Effector memory CD8-positive, alpha-beta T cell (primary cell): ENCODE data around the gene MUC5AC.

Experiments
- ATAC-seq: fragments of 150-1000 bp; cut with Tn5 transposase; replicated peaks from 2 replicates; pipeline ENCODE4 v1.10.0; 2021; ENCODE audit warnings: mild to moderate bottlenecking, moderate library complexity
- DNase-seq, 3 experiments: peaks; one replicate each; pipeline ENCODE4 v3.0.0; 2021
- H3K27ac Mint-ChIP-seq, 2 donors: one replicate each; pipeline ENCODE4 v1.8.0; 2022; ENCODE audit warnings: mild to moderate bottlenecking in 2 of 2, mixed read lengths in 2 of 2, moderate library complexity in 2 of 2
- H3K27me3 Mint-ChIP-seq, 2 donors: one replicate each; pipeline ENCODE4 v1.8.0; 2022; ENCODE audit warnings: mixed read lengths in 2 of 2
- H3K36me3 Mint-ChIP-seq: one replicate; pipeline ENCODE4 v1.8.0; 2022; ENCODE audit warnings: mild to moderate bottlenecking, moderate library complexity, mixed read lengths; ENCODE audit not compliant: insufficient read depth
- H3K4me1 Mint-ChIP-seq, 2 donors: one replicate each; pipeline ENCODE4 v1.8.0; 2022; ENCODE audit warnings: low read depth in 2 of 2, mixed read lengths in 2 of 2
- H3K4me3 Mint-ChIP-seq, 2 donors: one replicate each; pipeline ENCODE4 v1.8.0; 2022; ENCODE audit warnings: mild to moderate bottlenecking in 2 of 2, mixed read lengths in 2 of 2, moderate library complexity in 2 of 2
- H3K9me3 Mint-ChIP-seq, 2 donors: one replicate each; pipeline ENCODE4 v1.8.0; 2022; ENCODE audit warnings: mixed read lengths in 2 of 2

MUC5AC gene

DNA sequence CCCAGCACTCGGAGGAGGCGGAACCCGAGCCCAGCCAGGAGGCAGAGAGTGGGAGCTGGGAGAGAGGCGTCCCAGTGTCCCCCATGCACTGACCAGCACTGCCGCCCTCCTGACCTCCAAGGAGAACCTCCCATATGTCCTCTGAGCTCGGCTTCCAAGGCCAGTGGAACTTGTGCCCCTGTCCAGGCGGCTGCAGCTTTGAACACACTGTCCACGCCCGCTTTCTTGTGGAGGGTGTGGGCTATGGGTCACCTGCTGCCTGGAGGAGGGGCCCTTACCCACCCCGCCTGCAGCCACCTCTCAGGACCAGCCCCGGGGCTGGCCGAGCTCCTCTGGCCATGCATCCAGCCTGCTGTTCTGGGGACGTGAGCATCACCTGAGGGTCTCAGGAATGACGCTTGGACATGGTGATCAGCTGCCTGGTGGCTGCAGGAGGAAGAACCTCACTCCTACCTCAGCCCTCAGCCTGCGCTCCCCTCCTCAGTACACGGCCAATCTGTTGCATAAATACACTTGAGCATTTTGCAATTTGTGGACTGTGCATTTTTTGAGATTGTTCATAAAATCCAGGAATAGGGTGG, 42.9 kb downstream of the MUC5AC start:
- Mint-ChIP-seq H3K36me3 (no peaks in the 10 kb centered on the region), H3K4me3 (no peak overlapping the region), H3K9me3 (no peaks in the 10 kb centered on the region), H3K4me1 (no peaks in the 10 kb centered on the region), H3K27ac (no peak overlapping the region), H3K27me3 (peaks cover 0 to 4% of the 10 kb centered on the region in 2 donors)
- ATAC-seq (no peak), DNase-seq (no peak)

DNA sequence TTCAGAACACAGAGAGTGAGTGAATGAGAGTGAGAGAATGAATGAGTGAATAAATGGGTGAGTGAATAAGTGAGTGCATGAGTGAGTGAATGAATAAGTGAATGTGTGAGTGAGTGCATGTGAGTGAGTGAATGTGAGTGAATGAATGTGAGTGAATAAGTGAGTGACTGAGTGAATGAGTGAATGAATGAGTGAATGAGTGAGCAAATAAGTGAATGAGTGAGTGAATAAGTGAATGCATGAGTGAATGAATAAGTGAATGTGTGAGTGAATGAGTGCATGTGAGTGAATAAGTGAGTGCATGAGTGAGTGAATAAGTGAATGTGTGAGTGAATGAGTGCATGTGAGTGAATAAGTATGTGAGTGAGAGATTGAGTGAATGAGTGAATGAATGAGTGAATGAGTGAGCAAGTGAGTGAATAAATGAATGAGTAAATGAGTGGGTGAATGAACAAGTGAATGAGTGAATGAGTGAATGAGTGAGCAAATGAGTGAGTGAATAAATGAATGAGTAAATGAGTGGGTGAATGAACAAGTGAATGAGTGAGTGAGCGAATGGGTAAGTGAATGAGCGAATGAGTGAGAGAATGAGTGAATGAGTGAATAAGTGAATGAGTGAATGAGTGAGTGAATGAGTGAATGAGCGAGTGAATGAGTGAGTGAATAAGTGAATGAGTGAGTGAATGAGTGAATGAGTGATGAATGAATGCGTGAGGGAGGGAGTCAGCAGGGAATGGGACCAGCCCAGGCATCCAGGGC, 43.8 kb downstream of the MUC5AC start:
- H3K27ac Mint-ChIP-seq, result no peak overlapping the region
- no peaks in the 10 kb centered on the region for H3K9me3 Mint-ChIP-seq
- H3K4me3 Mint-ChIP-seq, result no peak overlapping the region
- ATAC-seq, result no peak
- DNase-seq, result no peak
- peaks cover 0 to 9% of the 10 kb centered on the region in 2 donors for H3K27me3 Mint-ChIP-seq
- no peaks in the 10 kb centered on the region for H3K4me1 Mint-ChIP-seq
- no peaks in the 10 kb centered on the region for H3K36me3 Mint-ChIP-seq

DNA sequence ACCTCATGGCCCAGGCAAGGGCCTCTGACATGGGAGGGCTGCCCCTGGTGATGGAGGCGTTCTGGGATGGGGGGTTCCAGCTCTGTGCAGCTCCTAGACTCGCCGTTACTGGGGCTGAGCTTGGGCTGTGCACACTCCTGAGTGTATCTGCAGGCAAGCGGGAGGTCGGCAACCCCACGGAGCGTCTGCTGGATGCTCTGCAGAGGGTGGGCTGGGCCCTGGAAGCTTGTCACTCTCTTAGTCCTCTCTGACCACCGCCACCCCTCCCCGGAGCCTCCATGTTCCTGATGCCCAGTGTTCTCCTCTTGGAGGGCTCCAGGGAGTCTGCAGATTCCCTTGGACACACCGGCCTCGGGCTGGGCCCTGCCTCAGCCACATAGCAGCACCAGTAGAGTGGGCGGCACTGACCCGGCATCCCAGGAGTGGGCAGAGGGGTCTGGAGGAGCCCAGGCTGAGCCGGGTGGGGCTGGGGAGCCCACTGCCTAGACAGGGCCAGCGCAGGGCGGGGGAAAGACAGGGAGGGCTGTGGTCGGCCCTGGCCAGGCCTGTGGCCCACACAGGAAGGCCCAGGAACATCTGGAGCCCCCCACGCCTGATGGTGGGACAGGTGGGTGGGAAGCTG, 44.5 kb downstream of the MUC5AC start:
- Mint-ChIP-seq H3K9me3 (no peaks in the 10 kb centered on the region), H3K4me1 (no peaks in the 10 kb centered on the region), H3K4me3 (no peak overlapping the region), H3K36me3 (no peaks in the 10 kb centered on the region), H3K27me3 (peaks cover 0 to 9% of the 10 kb centered on the region in 2 donors), H3K27ac (no peak overlapping the region)
- ATAC-seq (no peak), DNase-seq (no peak)

DNA sequence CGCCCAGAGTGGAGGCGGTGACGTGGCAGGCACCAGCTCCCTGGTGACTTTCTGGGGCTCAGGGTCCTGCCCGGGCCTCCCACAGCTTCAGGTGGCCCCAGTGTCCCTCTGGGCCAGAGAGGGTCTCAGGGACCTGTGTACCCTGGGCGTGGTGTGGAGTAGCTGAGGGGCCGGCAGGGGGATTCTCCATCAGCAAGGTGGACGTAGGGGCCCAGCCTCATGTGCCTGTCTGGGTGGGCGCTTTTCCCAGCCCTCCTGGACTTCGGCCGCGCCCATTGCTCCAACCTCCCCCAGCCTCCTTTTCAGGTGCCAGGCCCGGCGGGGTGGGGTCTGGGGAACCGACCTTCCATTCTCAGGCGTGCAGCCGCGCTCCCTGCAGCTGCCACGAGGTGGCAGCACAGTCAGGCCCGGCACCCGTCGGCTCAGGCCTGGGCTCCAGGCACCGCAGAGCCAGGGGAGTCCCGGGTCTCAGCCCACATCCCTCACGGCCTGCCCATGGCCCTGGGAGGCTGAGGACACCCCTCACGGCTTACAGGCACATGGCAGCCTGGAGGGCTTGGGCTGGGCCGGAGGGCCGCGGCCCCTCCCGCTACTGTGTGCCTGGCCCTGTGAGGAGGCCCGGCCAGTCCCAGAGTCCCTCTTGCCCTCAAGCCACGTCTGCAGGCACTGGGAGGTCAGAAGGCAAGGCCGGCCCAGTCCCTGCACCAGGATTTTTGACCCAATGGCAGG, 45.2 kb downstream of the MUC5AC start:
- DNase-seq, result peak; percentile 46 to 61 (median 59)
- Mint-ChIP-seq H3K36me3 (no peaks in the 10 kb centered on the region), H3K27ac (no peak overlapping the region), H3K4me3 (no peak overlapping the region), H3K4me1 (no peaks in the 10 kb centered on the region), H3K27me3 (peaks cover 0 to 9% of the 10 kb centered on the region in 2 donors), H3K9me3 (no peaks in the 10 kb centered on the region)
- ATAC-seq, result peak; percentile 83

DNA sequence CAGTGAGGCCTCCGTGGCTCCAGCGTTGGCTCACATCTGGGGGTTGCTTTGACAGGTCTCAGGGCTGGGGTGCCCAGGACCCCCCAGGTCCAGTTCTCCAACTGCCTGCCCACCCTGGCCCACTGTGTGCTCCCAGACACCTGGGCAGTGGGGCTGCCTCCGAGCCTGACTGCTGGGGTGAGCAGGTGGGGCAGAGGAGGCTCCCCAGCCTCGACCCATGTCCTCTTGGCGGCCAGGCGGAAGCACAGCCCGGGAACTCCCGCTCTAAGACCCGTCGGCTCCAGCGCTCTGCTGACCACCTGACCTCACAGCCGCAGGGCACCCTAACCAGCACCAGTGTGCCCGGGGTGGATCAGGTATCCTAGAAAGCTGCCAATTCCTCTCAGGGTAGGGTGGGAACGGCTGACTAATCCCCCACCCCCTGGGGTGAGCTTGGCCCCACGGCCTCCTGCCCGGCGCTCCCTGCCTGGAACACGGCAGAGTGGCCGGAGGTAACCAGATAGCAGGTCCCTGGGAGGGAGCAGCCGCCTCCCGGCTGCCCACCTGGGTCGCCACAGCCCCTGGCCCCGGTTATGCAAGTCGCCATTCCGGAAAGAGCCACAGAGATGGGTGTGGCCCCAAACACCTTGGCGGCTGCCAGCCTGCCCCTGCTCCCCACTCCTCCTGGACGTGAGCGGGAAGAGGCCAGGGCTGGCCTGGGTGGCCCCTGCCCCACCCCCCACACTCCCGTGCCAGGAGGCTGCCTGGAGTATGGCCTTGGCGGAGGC, 45.9 kb downstream of the MUC5AC start:
- H3K4me3 Mint-ChIP-seq, result no peak overlapping the region
- no peaks in the 10 kb centered on the region for H3K36me3 Mint-ChIP-seq
- peaks cover 0 to 9% of the 10 kb centered on the region in 2 donors for H3K27me3 Mint-ChIP-seq
- DNase-seq (no peak), ATAC-seq (no peak)
- H3K9me3 Mint-ChIP-seq, result no peaks in the 10 kb centered on the region
- H3K27ac Mint-ChIP-seq, result no peak overlapping the region
- no peaks in the 10 kb centered on the region for H3K4me1 Mint-ChIP-seq

DNA sequence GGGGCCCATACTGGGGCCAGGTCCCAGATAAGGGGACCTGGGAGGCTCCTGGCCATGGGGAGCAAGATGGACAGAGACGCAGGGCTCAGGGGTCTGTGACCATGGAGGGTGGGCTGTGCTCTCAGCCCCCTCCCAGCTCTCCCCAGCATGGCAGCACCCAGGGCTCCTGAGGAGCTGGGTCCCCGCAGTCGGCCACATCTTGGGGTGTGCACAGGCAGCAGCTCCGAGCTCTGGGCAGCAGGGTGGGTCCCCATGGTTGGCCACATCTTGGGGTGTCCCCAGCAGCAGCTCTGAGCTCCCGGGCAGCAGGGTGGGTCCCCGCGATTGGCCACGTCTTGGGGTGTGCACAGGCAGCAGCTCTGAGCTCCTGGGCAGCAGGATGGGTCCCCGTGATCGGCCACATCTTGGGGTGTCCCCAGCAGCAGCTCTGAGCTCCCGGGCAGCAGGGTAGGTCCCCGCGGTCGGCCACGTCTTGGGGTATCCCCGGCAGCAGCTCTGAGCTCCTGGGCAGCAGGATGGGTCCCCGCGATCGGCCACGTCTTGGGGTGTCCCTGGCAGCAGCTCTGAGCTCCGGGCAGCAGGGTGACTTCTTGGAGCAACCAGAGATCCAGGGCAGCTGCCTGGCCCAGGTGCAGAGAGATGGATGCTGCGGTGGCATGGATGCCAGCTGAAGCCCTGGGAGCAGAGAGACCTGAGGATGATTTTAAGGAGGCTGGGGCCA, 46.8 kb downstream of the MUC5AC start:
- H3K36me3 Mint-ChIP-seq, result no peaks in the 10 kb centered on the region
- no peak overlapping the region for H3K27ac Mint-ChIP-seq
- no peaks in the 10 kb centered on the region for H3K9me3 Mint-ChIP-seq
- no peaks in the 10 kb centered on the region for H3K4me1 Mint-ChIP-seq
- DNase-seq (no peak), ATAC-seq (no peak)
- no peak overlapping the region for H3K4me3 Mint-ChIP-seq
- peaks cover 7 to 17% of the 10 kb centered on the region in 2 donors for H3K27me3 Mint-ChIP-seq

DNA sequence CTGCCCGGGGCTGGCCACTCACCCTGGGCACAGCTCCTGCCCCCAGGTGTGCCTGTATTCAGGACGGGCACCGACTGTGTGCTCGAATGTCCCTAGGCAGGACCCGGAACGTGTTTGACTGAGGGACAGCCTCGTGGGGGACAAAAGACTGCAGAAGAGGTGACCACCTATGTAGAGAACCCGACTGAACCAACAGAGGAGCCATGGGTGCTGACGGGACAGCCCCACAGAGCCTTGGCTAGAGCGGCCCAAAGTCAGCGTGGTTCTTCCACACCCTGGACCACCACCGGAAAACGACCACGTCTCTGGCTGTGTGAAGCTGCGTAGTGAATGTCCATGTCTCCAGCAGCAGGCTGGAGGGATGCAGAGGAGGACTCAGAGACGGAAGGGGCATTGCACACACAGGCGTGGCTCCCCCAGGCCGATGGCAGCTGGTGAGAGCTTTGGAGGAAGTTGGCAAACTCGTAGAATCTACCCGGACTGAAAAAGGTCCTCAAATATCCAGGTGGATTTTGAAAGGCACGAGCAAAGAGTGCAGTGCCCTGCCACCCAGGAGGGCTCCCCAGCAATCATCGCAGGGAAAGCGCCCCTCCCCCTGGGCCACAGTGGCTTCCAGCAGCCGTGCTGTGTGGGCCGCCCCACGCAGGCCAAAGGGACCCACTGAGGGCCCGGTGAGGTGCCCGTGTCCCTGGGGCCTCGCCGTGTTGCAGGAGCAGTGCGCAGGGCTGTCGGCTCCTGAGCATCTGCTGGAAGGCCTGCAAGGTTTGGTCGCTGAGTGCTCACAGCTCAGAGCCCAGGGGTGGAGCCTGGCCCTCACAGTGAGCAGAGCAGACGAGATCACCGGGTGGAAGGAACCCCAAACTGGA, 47.6 kb downstream of the MUC5AC start:
- Mint-ChIP-seq H3K36me3 (no peaks in the 10 kb centered on the region), H3K27me3 (peaks cover 10 to 25% of the 10 kb centered on the region in 2 donors), H3K27ac (peak overlapping the region in 1 of 2 donors; percentile 49), H3K4me3 (no peak overlapping the region), H3K4me1 (no peaks in the 10 kb centered on the region), H3K9me3 (no peaks in the 10 kb centered on the region)
- no peak for ATAC-seq
- DNase-seq, result no peak

DNA sequence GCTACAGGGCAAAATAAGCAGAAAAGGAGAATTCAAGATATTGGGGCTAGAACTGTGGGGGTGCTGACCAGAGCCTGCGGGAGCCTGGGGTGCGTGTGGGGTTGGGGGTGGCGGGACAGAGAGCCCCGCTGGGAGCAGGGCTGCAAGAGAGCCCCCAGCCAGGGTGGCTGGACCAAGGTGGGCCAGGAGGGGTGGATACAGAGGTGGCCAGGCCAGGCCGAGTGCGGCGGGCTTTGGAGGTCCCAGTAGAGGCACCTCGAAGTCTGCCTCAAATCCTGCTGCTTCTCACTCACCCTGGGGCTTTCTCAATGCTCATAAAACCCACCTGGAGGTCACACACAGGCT, 48.2 kb downstream of the MUC5AC start:
- no peak for DNase-seq
- H3K36me3 Mint-ChIP-seq, result no peaks in the 10 kb centered on the region

DNA sequence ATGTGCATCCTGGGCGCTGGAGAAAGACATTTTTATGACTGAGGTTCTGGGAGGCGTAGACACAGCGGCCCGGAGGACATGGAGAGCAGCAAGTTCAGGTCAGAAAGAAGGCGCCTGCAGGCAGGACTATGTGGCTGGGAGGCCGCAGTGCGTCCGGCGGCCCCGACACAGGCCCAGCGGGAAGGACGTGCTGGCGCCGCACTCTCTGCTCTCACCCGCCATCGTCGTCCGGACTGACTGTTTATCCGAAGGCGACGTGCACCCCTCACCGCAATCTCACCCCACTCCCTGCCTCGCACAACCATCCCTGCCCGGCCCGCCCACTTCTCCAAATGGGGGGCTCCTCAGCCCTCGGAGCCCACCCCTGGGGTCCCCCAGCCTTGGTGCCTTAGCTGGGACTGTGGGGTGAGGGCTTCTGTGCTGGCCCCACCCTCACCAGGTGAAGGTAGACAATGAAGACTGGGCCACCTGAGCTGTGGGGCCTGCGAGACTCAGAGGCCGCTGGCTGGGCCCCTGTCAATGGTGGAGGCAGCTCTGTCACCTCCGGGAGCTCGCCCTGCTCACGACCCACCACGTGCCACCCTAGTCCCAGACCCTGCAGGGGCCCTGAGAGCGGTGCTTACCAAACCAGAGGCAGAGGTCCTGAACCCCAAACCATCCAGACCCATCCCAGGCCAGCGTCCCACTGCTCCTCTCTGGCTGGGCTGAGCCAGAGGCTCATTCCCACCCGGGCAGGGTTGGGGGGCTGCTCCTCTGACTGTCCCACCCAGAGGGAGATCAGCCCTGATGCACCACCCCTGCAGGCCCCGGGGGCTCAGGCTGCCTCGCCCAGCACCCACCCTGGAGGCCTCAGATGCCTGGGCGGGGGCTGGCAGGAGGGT, 48.9 kb downstream of the MUC5AC start:
- ATAC-seq (no peak), DNase-seq (no peak)
- peaks cover under 1 to 6% of the 10 kb centered on the region in 2 donors for H3K9me3 Mint-ChIP-seq
- peaks cover 15 to 38% of the 10 kb centered on the region in 2 donors for H3K27me3 Mint-ChIP-seq
- H3K4me3 Mint-ChIP-seq, result no peak overlapping the region
- no peaks in the 10 kb centered on the region for H3K36me3 Mint-ChIP-seq
- no peak overlapping the region for H3K27ac Mint-ChIP-seq
- H3K4me1 Mint-ChIP-seq, result no peaks in the 10 kb centered on the region

More for the DNA sequence above, 48.2 kb downstream of the MUC5AC start:
- Mint-ChIP-seq H3K9me3 (no peaks in the 10 kb centered on the region), H3K4me1 (no peaks in the 10 kb centered on the region), H3K27me3 (peaks cover 10 to 32% of the 10 kb centered on the region in 2 donors), H3K27ac (no peak overlapping the region), H3K4me3 (no peak overlapping the region)
- no peak for ATAC-seq

DNA sequence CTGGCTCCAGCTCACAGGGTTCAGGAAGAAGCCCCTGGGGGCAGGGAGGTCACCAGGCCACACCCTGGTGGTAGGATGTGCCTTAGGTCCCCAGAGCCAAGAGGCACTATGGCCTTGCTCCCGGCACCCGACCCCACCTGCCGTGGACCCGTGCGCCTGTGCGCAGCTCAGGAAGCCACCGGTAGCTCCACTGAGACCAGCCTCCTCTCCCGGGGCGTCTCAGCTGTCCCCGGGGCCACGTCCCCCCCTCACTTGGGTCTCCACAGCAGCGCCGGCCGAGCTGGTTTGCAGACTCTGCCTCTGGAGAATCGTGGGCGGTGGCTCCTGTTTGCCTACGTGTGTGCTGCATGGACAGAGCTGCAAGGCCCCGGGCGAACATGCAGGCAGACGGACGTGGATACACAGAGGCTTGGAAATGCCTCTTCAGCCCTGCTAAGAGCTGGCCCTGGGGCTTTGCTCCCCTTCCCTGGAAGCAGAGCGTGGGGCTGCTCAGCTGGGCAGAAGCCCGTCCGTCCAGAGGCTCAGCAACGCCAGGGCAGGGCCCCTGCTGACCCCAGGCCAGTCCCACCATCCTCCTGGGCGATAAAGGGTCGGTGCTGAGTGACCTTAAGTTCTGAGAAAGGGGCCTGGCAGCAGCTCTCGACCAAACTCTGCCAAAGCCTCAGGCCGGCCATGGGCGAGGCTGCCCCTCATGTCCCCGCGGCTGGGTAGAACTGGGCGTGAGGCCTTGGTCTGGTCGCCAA, 49.8 kb downstream of the MUC5AC start:
- Mint-ChIP-seq H3K36me3 (no peaks in the 10 kb centered on the region), H3K27me3 (peaks cover 17 to 41% of the 10 kb centered on the region in 2 donors)
- no peak for ATAC-seq

DNA sequence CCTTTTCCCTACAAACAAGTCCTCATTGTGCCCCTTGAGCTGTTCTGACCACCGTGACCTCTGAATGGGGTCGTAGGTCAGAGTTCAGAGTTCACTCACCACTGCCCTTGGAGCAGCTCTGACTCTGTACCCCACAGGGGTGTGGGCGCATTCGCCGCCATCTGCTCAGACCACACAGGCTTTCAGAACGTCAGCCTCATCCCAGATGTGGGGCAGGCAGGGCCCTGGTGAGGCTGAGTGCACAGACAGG, 50.3 kb downstream of the MUC5AC start:
- H3K4me1 Mint-ChIP-seq, result no peaks in the 10 kb centered on the region
- no peak for ATAC-seq
- no peaks in the 10 kb centered on the region for H3K36me3 Mint-ChIP-seq
- peaks cover 4 to 7% of the 10 kb centered on the region in 2 donors for H3K9me3 Mint-ChIP-seq
- H3K4me3 Mint-ChIP-seq, result no peak overlapping the region
- H3K27me3 Mint-ChIP-seq, result peaks cover 17 to 41% of the 10 kb centered on the region in 2 donors
- DNase-seq, result no peak
- H3K27ac Mint-ChIP-seq, result no peak overlapping the region

More for the DNA sequence above, 49.8 kb downstream of the MUC5AC start:
- H3K27ac Mint-ChIP-seq, result no peak overlapping the region
- DNase-seq, result no peak
- H3K4me3 Mint-ChIP-seq, result no peak overlapping the region
- peaks cover 4 to 7% of the 10 kb centered on the region in 2 donors for H3K9me3 Mint-ChIP-seq
- H3K4me1 Mint-ChIP-seq, result no peaks in the 10 kb centered on the region
